ENCODE results near the gene GLMN. TPM values are rescaled to one million over a fixed set of nuclear protein-coding genes. Genes with fewer than 3 reads are reported as not detected.
A peak's percentile ranks its signal among the peaks of the same experiment; 100 is the strongest.

The GLMN gene
- total RNA-seq, 3 donors from 2014 or later (not counting 1 experiment from before 2014, with no cell fraction given), result 19.8 to 25.9 (median 19.9) TPM

GRCh38 chr1:92323473-92324453, 25.0 kb upstream of the GLMN start:
- Mint-ChIP-seq H3K9me3 (peaks cover 5 to 8% of the 10 kb centered on the region in 2 donors), H3K27me3 (ENCODE audit: low read depth in 2 of 2) (no peaks in the 10 kb centered on the region), H3K36me3 (peaks cover 38% of the 10 kb centered on the region), H3K4me1 (peaks cover 7 to 12% of the 10 kb centered on the region in 2 donors), H3K4me3 (no peak overlapping the region), H3K27ac (peak overlapping the region; percentile 0 to 73)
- no peaks in the 10 kb centered on the region for H3K27me3 ChIP-seq (ENCODE audit: control insufficient read depth, insufficient read depth, low read length)
- no peak for TF ChIP-seq CTCF (IDR thresholded peaks at IDR 0.05)
- intact Hi-C loops (cut with micrococcal nuclease), result no loop called here
- DNase-seq, result no peak
- H3K4me3 ChIP-seq (ENCODE audit: low read length), result no peak overlapping the region
- H3K36me3 ChIP-seq (ENCODE audit: control insufficient read depth, insufficient read depth, low read length), result peaks cover 22% of the 10 kb centered on the region
- H3K27ac ChIP-seq (ENCODE audit: low read length), result peak overlapping the region; percentile 39
- H3K4me1 ChIP-seq (ENCODE audit: control insufficient read depth, insufficient read depth, low read length), result no peaks in the 10 kb centered on the region
- 74% methylated on average over 6 of the region's 7 CpGs for WGBS (ENCODE audit: insufficient coverage)
- H3K9me3 ChIP-seq (ENCODE audit: control insufficient read depth, insufficient read depth, low read length), result peaks cover 4% of the 10 kb centered on the region
- no peak for ATAC-seq

GRCh38 chr1:92317836-92318493, 19.2 kb upstream of the GLMN start:
- no peak for TF ChIP-seq CTCF (IDR thresholded peaks at IDR 0.05)
- peak; percentile 34 to 38 (median 35) for ATAC-seq

GRCh38 chr1:92315766-92316599, 17.2 kb upstream of the GLMN start:
- 31% methylated on average over 6 of the region's 6 CpGs for WGBS (ENCODE audit: insufficient coverage)
- Mint-ChIP-seq H3K9me3 (no peaks in the 10 kb centered on the region), H3K4me3 (peak overlapping the region; percentile 82), H3K27ac (peak overlapping the region; percentile 90 to 98), H3K36me3 (no peaks in the 10 kb centered on the region), H3K27me3 (ENCODE audit: low read depth in 2 of 2) (no peaks in the 10 kb centered on the region), H3K4me1 (peaks cover 50% of the 10 kb centered on the region in 2 donors)
- Histone ChIP-seq H3K27ac (ENCODE audit: low read length) (peak overlapping the region; percentile 91), H3K9me3 (ENCODE audit: control insufficient read depth, insufficient read depth, low read length) (no peaks in the 10 kb centered on the region), H3K4me1 (ENCODE audit: control insufficient read depth, insufficient read depth, low read length) (peaks cover 29% of the 10 kb centered on the region), H3K36me3 (ENCODE audit: control insufficient read depth, insufficient read depth, low read length) (peaks cover 6% of the 10 kb centered on the region), H3K4me3 (ENCODE audit: low read length) (no peak overlapping the region), H3K27me3 (ENCODE audit: control insufficient read depth, insufficient read depth, low read length) (no peaks in the 10 kb centered on the region)
- DNase-seq (peak; percentile 46 to 86), ATAC-seq (peak; percentile 84 to 92 (median 89))
- intact Hi-C loops (cut with micrococcal nuclease), result loop anchor here (1.0 to 5.0 kb wide), 6 partner anchors 17 to 764 kb away; partner anchors contain the start of genes GLMN and RPAP2
- no peak for TF ChIP-seq CTCF (IDR thresholded peaks at IDR 0.05)

More at GRCh38 chr1:92317836-92318493, 19.2 kb upstream of the GLMN start:
- intact Hi-C loops (cut with micrococcal nuclease), result loop anchor here (2.0 to 5.0 kb wide), 5 partner anchors 19 to 766 kb away; partner anchors contain the start of genes GLMN and RPAP2
- peaks cover 6% of the 10 kb centered on the region for H3K36me3 ChIP-seq (ENCODE audit: control insufficient read depth, insufficient read depth, low read length)
- H3K27me3 ChIP-seq (ENCODE audit: control insufficient read depth, insufficient read depth, low read length), result no peaks in the 10 kb centered on the region
- Mint-ChIP-seq H3K27ac (peak overlapping the region; percentile 82 to 98), H3K4me3 (peak overlapping the region; percentile 65), H3K27me3 (ENCODE audit: low read depth in 2 of 2) (no peaks in the 10 kb centered on the region), H3K4me1 (peaks cover 50% of the 10 kb centered on the region in 2 donors), H3K9me3 (no peaks in the 10 kb centered on the region), H3K36me3 (no peaks in the 10 kb centered on the region)
- no peaks in the 10 kb centered on the region for H3K9me3 ChIP-seq (ENCODE audit: control insufficient read depth, insufficient read depth, low read length)
- no peak overlapping the region for H3K4me3 ChIP-seq (ENCODE audit: low read length)
- peak overlapping the region; percentile 91 for H3K27ac ChIP-seq (ENCODE audit: low read length)
- peak in 1 of 2 donors; percentile 67 for DNase-seq
- WGBS (ENCODE audit: insufficient coverage), result 46% methylated on average over 3 of the region's 3 CpGs
- peaks cover 24% of the 10 kb centered on the region for H3K4me1 ChIP-seq (ENCODE audit: control insufficient read depth, insufficient read depth, low read length)

Data from natural killer cell (primary cell).